COR-L47 (cell line): ENCODE results near the gene AKR7A2.
"Not testable (repeated sequence)": the region's sequence is repeated elsewhere in the genome, so short reads cannot be mapped to it uniquely, and the experiment has no call there.

ENCODE experiments used
- DNase-seq: peaks from one replicate; lab custom pipeline; 2025; lab: John Stamatoyannopoulos, UW

Gene AKR7A2

GRCh38 chr1:19262047-19262446, 49.9 kb downstream of the AKR7A2 start:
- no peak for DNase-seq

DNA sequence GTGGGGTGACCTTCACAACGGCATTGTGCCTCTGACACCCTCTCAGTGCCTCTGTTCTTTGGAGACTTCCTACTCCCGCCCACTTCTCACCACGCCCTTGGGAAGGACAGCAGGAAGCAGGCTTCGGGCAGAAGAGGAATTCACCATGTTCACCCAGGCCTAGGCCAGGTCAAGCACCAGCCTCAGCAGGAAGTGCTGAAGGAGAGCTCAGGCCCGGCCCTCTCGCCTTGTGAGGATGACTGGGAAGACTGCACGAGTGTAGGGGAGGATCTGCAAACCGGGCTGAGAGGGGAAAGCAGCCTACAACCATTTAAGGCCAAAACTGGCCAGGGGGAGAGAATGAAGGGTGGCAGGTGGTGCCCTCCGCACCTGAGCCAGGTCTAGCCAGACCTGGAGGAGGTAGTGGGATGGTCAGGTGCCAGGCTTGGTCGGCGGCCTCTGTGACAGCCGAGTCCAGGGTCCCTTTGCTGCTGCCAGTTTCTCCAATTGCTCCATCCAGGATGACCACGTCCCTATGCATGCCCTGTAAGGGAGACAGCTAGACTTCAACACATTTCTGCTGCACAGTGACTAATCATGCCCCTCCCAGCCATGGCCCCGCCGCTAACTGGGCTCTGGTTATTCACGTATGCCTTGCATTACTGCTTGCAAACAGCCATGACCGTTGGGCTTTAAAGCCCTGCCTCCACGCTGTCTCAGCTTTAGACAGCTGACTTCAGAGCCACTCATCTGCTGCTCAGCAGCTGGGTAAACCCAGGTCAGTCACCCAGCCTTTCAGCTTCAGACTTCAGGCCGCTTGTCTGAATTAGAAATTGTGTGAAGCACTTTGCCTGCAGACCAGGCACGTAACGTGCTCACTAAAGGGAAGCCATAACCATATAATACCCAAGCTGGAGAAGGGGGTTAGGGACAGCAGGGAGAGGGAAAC, 51.5 kb downstream of the AKR7A2 start:
- DNase-seq, result no peak

DNA sequence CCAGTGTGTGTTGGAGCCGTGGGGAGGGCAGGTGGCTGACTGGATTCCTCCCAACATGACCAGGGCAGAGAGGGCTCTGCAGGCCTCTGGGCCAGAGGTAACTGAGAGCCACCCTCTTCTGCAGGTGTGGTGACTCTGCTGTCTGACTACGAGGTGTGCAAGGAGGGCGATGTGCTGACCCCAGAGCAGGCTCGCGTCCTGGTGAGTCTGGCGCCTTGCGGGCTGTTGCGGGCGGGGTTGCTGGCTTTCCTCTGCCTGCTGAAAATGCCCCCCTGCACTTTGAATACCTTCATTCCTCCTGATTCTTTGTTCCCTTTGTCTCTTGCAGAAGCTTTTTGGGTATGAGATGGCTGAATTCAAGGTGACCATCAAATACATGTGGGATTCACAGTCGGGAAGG, 53.6 kb downstream of the AKR7A2 start:
- no peak for DNase-seq

- DNase-seq, result no peak
Observed at GRCh38 chr1:19257178-19257914, 54.6 kb downstream of the AKR7A2 start.

GRCh38 chr1:19256301-19256700, 55.6 kb downstream of the AKR7A2 start:
- DNase-seq, result not testable (repeated sequence)

- no peak for DNase-seq
Observed at GRCh38 chr1:19255288-19255687, 56.7 kb downstream of the AKR7A2 start.

- DNase-seq, result no peak
Observed at GRCh38 chr1:19254416-19254815, 57.5 kb downstream of the AKR7A2 start.
